AG04450 (cell line): ENCODE results near the gene PSMA7. TPM values are rescaled to one million over a fixed set of nuclear protein-coding genes. Genes with fewer than 3 reads are reported as not detected.

Experiments used
- CTCF ChIA-PET: fragments of 300-600, 350-600 bp; formaldehyde crosslinking; extraction: SDS; loops from one replicate; lab custom pipeline; 2022; ENCODE audit warnings: antibody characterized with exemption, inconsistent platforms; lab: Charles Lee
- POLR2A ChIA-PET: fragments of 350-600 bp; formaldehyde crosslinking; extraction: SDS; loops from one replicate; lab custom pipeline; 2021; ENCODE audit warnings: antibody characterized with exemption, inconsistent platforms; lab: Yijun Ruan, JAX
- DNase-seq: peaks from one replicate; pipeline ENCODE4 v3.0.0-alpha.2; 2011; ENCODE audit warnings: low read depth, low spot score
- H3K27ac ChIP-seq: one replicate; pipeline ENCODE4 v1.5.1; 2012; ENCODE audit warnings: low read depth, low read length, control low read depth
- H3K27me3 ChIP-seq: one replicate; pipeline ENCODE4 v1.6.0; 2012; ENCODE audit warnings: low read length; ENCODE audit not compliant: control insufficient read depth, insufficient read depth
- H3K4me3 ChIP-seq: 2 replicates; pipeline ENCODE4 v1.5.1; 2011; ENCODE audit warnings: mild to moderate bottlenecking, low read depth, low read length, control low read depth
- H3K9me3 ChIP-seq: 2 replicates; pipeline ENCODE4 v1.5.1; 2012; ENCODE audit warnings: low read length; ENCODE audit not compliant: control insufficient read depth, insufficient read depth
- polyA plus RNA-seq: library from polyadenylated mRNA; depleted of rRNA; stranded (reverse); fragments of >200 nt; gene quantifications from 2 replicates; pipeline ENCODE4 v1.2.3, GENCODE V29; 2011
- TF ChIP-seq, protein P1 (sequence below): IDR thresholded peaks from 2 replicates; pipeline ENCODE4 v1.5.1; 2011; ENCODE audit warnings: low read depth, low read length, control low read depth, inconsistent platforms

PSMA7 gene
- polyA plus RNA-seq, 1 experiment = 368 TPM

DNA sequence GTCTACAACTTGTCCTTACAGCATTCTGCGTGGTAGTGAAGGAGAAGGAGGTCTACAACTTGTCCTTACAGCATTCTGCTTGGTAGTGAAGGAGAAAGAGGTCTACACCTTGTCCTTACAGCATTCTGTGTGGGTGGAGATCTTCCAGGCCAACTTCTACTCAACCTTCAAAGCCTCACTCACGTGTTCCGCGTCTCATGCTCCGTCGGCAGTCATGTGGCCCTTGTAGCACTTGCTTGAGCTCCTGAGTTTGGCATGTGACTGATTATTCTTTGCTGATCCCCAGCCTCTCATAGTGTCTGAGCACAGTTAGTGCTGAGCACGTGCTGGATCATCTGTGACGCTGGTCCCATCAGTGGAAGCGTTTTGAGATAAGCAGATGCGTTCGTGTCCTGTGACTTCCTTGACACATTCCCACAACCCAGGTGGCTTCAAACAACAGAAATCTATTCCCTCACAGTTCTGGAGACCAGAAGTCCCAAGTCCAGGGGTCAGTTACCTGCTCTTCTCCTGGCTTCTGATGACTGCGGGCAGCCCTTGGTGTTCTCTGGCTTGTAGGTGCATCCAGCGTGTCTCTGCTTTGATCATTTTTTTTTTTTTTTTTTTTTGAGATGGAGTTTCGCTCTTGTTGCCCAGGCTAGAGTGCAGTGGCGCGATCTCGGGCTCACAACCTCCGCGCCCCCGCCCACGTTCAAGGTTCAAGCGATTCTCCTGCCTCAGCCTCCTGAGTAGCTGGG, 3.0 kb upstream of the PSMA7 start:
- ChIA-PET CTCF (interaction anchor here (2.6 kb wide), 1 partner anchor 135 kb away, joined by 9 read pairs; no protein-coding TSS in a partner anchor), POLR2A (no interaction called here)
- TF ChIP-seq, protein P1, sequence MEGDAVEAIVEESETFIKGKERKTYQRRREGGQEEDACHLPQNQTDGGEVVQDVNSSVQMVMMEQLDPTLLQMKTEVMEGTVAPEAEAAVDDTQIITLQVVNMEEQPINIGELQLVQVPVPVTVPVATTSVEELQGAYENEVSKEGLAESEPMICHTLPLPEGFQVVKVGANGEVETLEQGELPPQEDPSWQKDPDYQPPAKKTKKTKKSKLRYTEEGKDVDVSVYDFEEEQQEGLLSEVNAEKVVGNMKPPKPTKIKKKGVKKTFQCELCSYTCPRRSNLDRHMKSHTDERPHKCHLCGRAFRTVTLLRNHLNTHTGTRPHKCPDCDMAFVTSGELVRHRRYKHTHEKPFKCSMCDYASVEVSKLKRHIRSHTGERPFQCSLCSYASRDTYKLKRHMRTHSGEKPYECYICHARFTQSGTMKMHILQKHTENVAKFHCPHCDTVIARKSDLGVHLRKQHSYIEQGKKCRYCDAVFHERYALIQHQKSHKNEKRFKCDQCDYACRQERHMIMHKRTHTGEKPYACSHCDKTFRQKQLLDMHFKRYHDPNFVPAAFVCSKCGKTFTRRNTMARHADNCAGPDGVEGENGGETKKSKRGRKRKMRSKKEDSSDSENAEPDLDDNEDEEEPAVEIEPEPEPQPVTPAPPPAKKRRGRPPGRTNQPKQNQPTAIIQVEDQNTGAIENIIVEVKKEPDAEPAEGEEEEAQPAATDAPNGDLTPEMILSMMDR = no peak
- Histone ChIP-seq H3K27me3 (no peaks in the 10 kb centered on the region), H3K27ac (no peak overlapping the region), H3K4me3 (no peak overlapping the region), H3K9me3 (no peaks in the 10 kb centered on the region; the same call in 1 of the 2 replicates)
- DNase-seq = no peak

- Histone ChIP-seq H3K9me3 (no peaks in the 10 kb centered on the region; the same call in 1 of the 2 replicates), H3K4me3 (no peak overlapping the region), H3K27ac (no peak overlapping the region), H3K27me3 (no peaks in the 10 kb centered on the region)
- ChIA-PET POLR2A (no interaction called here), CTCF (interaction anchor here (2.6 kb wide), 1 partner anchor 134 kb away, joined by 9 read pairs; no protein-coding TSS in a partner anchor)
- DNase-seq = no peak
- TF ChIP-seq, protein P1 = no peak
Measured at GRCh38 chr20:62145688-62146018, 2.5 kb upstream of the PSMA7 start.

DNA sequence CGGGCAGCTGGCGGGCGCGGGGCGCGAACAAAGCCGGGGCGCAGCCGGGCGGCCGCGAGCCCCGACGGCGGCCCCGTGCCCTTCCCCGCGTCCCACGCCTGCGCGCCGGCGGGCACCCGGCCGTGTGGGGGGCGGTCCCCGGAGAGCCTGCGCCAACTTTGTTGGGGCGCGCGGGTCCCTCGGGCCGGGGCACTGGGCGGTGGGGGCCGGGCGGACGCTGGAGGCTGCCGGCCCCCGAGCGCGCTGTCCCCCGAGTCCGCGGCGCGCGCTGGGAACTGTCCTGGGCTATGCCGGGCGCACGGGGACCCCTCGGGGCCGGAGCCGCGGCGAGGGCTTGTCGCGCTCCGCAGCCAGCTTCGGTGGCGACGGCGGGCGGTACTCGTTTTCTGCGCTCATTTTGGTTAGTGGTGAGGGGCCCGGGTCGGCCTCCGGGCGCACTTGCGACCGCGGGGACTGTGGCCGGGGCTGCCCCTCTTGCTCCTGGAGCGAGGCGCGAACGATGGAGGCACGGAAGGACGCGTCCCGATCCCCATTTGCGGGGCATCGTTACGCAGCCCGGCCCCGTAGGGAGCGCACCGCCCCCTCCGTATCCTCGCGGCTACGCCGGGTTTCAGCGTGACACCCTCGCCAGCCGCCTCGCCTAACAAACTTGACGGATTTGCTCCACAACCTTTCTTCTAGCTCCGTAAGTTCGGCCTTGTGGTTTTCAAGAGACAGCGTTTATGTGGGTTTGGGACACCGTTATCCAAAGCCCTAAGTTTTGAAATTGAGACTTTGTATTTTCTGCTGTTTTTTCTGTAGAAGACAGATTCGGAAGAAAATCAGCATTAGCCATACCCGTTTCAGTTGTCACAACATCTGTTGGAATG, 997 bp upstream of the PSMA7 start:
- no peak overlapping the region for H3K27ac ChIP-seq
- DNase-seq = no peak
- H3K9me3 ChIP-seq = no peaks in the 10 kb centered on the region; the same call in 1 of the 2 replicates
- POLR2A ChIA-PET = interaction anchor here (0.6 to 0.8 kb wide), 2 partner anchors 23 to 78 kb away, joined by 3 to 4 read pairs; partner anchors contain the start of gene TAF4
- H3K27me3 ChIP-seq = no peaks in the 10 kb centered on the region
- H3K4me3 ChIP-seq = peak overlapping the region; percentile 73
- TF ChIP-seq, protein P1 = no peak
- CTCF ChIA-PET = interaction anchor here (2.6 kb wide), 1 partner anchor 133 kb away, joined by 9 read pairs; no protein-coding TSS in a partner anchor

- H3K4me3 ChIP-seq = peak overlapping the region; percentile 69
- no peak overlapping the region for H3K27ac ChIP-seq
- H3K27me3 ChIP-seq = no peaks in the 10 kb centered on the region
- TF ChIP-seq, protein P1 = no peak
- POLR2A ChIA-PET = interaction anchor here (0.6 to 1.9 kb wide), 3 partner anchors 21 to 132 kb away, joined by 3 to 8 read pairs (median 4); partner anchors contain the start of gene LSM14B
- no peak for DNase-seq
- CTCF ChIA-PET = interaction anchor here (1.8 kb wide), 1 partner anchor 132 kb away, joined by 18 read pairs; no protein-coding TSS in a partner anchor
- no peaks in the 10 kb centered on the region; the same call in 1 of the 2 replicates for H3K9me3 ChIP-seq
Measured at GRCh38 chr20:62142252-62143080, 728 bp downstream of the PSMA7 start.
